Epithelial cell of prostate (primary cell): ENCODE results near the gene RPS28.
"Not testable (repeated sequence)": the region's sequence is repeated elsewhere in the genome, so short reads cannot be mapped to it uniquely, and the experiment has no call there.

ENCODE experiments used
- DNase-seq: peaks from one replicate; pipeline ENCODE4 v3.0.0-alpha.2; 2011; ENCODE audit warnings: low read depth, low spot score
- H3K27ac ChIP-seq: fragments of 450-650 bp; 2 replicates; pipeline ENCODE4 v1.5.1; 2017; ENCODE audit warnings: mild to moderate bottlenecking

The RPS28 gene

GRCh38 chr19:8340341-8341096 is 19.2 kb downstream of the RPS28 start:
- no peak overlapping the region for H3K27ac ChIP-seq
- no peak for DNase-seq

GRCh38 chr19:8341504-8341903 is 20.2 kb downstream of the RPS28 start:
- not testable (repeated sequence) for DNase-seq, H3K27ac ChIP-seq

GRCh38 chr19:8342316-8342683 is 21.0 kb downstream of the RPS28 start:
- no peak overlapping the region for H3K27ac ChIP-seq
- no peak for DNase-seq

GRCh38 chr19:8342684-8343482 is 21.6 kb downstream of the RPS28 start, which contains the start of gene KANK3:
Gene KANK3 (minus strand): TSS chr19:8343262. CDS start chr19:8337828, 5,434 bp downstream.
- DNase-seq = peak; percentile 78
- no peak within 1 kb of the TSS for H3K27ac ChIP-seq

GRCh38 chr19:8343483-8343844 is 22.2 kb downstream of the RPS28 start:
- DNase-seq = no peak
- no peak overlapping the region for H3K27ac ChIP-seq

- H3K27ac ChIP-seq, DNase-seq: not testable (repeated sequence)
Observed at GRCh38 chr19:8349629-8350372, 28.5 kb downstream of the RPS28 start.

GRCh38 chr19:8352134-8352827 is 31.0 kb downstream of the RPS28 start:
- H3K27ac ChIP-seq = no peak overlapping the region
- no peak for DNase-seq

GRCh38 chr19:8352845-8353244 is 31.5 kb downstream of the RPS28 start:
- not testable (repeated sequence) for H3K27ac ChIP-seq, DNase-seq

- peak; percentile 45 for DNase-seq
- H3K27ac ChIP-seq = peak overlapping the region; percentile 81
Observed at GRCh38 chr19:8355631-8356402, 34.5 kb downstream of the RPS28 start.

GRCh38 chr19:8357007-8357521 is 35.8 kb downstream of the RPS28 start:
- peak overlapping the region; percentile 81 for H3K27ac ChIP-seq

GRCh38 chr19:8358948-8359347 is 37.7 kb downstream of the RPS28 start:
- DNase-seq = no peak
- no peak overlapping the region for H3K27ac ChIP-seq

More at GRCh38 chr19:8357007-8357521, 35.8 kb downstream of the RPS28 start:
- no peak for DNase-seq

- DNase-seq = no peak
- no peak overlapping the region for H3K27ac ChIP-seq
Observed at GRCh38 chr19:8360196-8360595, 38.9 kb downstream of the RPS28 start.

- H3K27ac ChIP-seq = peak overlapping the region; percentile 98
Observed at GRCh38 chr19:8361921-8362793, 40.9 kb downstream of the RPS28 start.

GRCh38 chr19:8363803-8364771 is 42.8 kb downstream of the RPS28 start, which contains the start of gene ANGPTL4:
Gene ANGPTL4 (plus strand): TSS chr19:8364155. CDS start chr19:8364322, 167 bp downstream.
- peak; percentile 53 for DNase-seq
- H3K27ac ChIP-seq = peak within 1 kb of the TSS; percentile 98

More at GRCh38 chr19:8361921-8362793, 40.9 kb downstream of the RPS28 start:
- DNase-seq = peak; percentile 98

GRCh38 chr19:8366121-8366581 is 44.9 kb downstream of the RPS28 start:
- H3K27ac ChIP-seq = no peak overlapping the region

GRCh38 chr19:8366961-8367326 is 45.6 kb downstream of the RPS28 start:
- DNase-seq = no peak
- H3K27ac ChIP-seq = no peak overlapping the region

More at GRCh38 chr19:8366121-8366581, 44.9 kb downstream of the RPS28 start:
- no peak for DNase-seq
